ENCODE results near the gene TMEM169.
"Not testable (repeated sequence)": the region's sequence is repeated elsewhere in the genome, so short reads cannot be mapped to it uniquely, and the experiment has no call there.

The TMEM169 gene

GRCh38 chr2:216126943-216127342, 45.2 kb downstream of the TMEM169 start:
- peak; percentile 26 for FAIRE-seq

GRCh38 chr2:216130346-216130971, 48.7 kb downstream of the TMEM169 start:
- FAIRE-seq (no peak), DNase-seq (ENCODE audit: insufficient read length, low spot score) (no peak)

More at GRCh38 chr2:216126943-216127342, 45.2 kb downstream of the TMEM169 start:
- no peak for DNase-seq (ENCODE audit: insufficient read length, low spot score)

DNA sequence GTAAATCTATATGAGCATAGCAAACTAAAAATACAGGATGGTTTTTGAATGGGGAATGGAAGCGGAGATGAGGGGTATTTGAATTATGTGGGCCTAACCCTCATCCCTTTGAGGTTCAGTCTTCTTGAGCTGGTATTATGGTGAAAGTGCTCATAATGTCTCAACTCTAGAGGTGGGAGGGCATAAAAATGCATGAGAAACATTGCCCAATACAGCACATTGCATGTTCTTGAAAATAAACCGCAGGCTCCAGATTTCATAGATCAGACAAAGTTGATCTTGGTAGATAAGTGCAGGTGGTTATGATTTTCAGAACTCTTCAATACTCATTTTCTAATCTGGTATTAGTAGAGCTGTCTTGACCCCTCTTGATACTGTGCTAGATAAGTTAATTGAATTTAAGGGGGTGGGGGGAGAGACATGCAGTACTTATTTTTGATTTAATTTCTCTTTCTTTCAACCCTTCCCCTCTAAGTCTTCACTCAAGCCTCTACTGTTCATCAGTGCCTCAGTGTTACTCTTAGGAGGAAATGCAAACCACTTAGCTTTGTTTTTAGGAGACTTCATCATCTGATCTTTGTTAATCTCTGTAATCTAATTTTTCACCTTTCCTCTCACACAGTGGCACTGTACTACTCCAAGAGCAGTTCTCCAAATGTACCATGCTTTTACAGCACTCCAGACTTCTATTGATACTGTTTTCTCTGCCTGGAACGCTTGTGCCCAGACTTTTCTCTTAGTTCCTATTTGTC, 49.6 kb downstream of the TMEM169 start:
- DNase-seq (ENCODE audit: insufficient read length, low spot score) = no peak
- peak; percentile 42 for FAIRE-seq

DNA sequence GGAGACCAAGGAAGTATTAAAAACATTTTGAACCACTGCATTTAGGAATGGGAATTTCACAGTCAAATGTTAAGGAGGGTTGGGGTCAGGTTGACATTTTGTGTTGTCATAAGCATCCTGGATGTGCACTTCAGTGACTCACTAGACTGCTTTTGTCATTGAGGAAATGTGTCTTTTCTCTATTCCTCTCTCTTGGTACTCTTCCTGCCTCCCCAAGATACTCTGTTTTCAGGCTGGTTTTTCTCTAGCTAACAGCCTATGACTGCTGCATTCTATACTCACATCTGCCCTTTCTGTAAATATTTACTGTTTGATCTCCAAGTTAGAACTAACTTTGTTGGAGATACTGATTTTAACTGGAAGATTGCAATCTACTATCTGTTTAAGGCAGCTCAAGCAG, 50.9 kb downstream of the TMEM169 start:
- no peak for DNase-seq (ENCODE audit: insufficient read length, low spot score)
- no peak for FAIRE-seq

- DNase-seq (ENCODE audit: insufficient read length, low spot score) (no peak), FAIRE-seq (no peak)
Observed at GRCh38 chr2:216133397-216133796, 51.7 kb downstream of the TMEM169 start.

GRCh38 chr2:216134958-216135541, 53.3 kb downstream of the TMEM169 start:
- DNase-seq (ENCODE audit: insufficient read length, low spot score) = no peak
- no peak for FAIRE-seq

- FAIRE-seq (no peak), DNase-seq (ENCODE audit: insufficient read length, low spot score) (no peak)
Observed at GRCh38 chr2:216139884-216140283, 58.2 kb downstream of the TMEM169 start.

- not testable (repeated sequence) for FAIRE-seq; DNase-seq (ENCODE audit: insufficient read length, low spot score)
Observed at GRCh38 chr2:216141516-216141915, 59.8 kb downstream of the TMEM169 start.

DNA sequence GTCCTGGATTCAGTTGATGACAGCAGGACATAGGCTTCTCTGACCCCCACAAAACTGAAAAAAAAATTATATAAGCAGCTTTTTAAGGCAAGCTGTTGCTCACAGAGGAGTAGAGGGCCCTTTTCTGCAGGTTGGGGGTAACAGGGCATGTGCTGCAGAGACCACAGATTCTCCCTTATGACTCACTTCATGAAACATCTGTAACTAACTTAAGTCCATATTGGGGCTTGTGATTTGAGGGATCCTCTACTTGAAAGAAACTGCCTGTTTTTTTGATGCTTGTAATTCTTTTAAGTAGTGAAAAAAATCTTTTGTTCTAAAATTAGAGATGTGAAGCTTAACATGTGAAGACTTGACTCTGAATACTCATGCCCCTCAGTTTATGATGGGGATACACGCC, 60.8 kb downstream of the TMEM169 start:
- DNase-seq (ENCODE audit: insufficient read length, low spot score) (peak; percentile 24), FAIRE-seq (peak; percentile 86)

- no peak for DNase-seq (ENCODE audit: insufficient read length, low spot score)
- FAIRE-seq = no peak
Observed at GRCh38 chr2:216144372-216144771, 62.7 kb downstream of the TMEM169 start.

GRCh38 chr2:216144857-216145256, 63.1 kb downstream of the TMEM169 start:
- no peak for FAIRE-seq
- no peak for DNase-seq (ENCODE audit: insufficient read length, low spot score)

- no peak for FAIRE-seq
Observed at GRCh38 chr2:216146573-216146972, 64.9 kb downstream of the TMEM169 start.

DNA sequence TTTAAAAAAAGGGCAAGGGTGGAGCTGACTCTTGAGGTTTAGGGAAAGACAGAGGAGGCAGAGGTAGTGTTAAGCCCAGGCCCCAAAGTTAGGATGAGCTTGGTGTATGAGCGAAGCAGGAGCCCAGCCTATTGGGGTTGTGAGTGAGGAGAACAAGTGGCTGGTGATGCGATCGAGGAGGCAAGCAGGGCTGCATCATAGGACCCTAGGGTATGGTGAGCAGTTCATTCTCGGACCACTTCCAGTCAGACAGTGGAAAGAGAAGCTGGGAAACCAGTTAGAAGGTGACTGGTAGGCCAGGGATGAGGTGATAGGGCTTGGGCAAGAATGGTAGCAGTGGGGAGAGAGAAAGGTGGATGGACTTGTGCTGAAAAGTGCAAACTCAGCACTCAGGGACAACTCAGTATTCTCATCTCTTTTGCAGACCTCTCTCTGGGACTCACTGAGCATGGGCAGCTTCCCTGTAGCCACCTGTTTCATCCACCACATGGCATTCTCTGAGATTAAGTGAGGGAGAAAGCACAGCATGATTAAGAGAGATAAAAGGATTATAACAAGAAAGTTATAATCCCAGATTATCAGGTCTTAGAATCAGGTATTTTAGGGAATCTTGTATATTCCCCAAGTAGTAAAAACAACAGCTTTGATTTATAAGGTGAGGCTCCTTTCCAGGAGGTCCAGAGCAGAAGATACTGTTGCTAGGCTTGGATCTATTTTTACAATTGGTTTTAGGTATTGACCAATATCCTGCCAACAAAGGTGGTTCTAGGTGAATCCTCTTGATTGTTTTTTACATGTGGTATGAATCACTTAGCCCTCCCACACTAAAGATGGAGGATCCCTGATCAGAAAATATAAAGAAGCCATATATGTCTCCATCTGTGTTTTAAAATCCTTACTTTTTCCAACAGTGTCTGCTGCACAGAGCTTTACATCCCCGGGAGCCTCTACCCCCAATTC, 65.7 kb downstream of the TMEM169 start:
- DNase-seq (ENCODE audit: insufficient read length, low spot score) (no peak), FAIRE-seq (peak; percentile 42)

More at GRCh38 chr2:216146573-216146972, 64.9 kb downstream of the TMEM169 start:
- DNase-seq (ENCODE audit: insufficient read length, low spot score) = no peak

DNA sequence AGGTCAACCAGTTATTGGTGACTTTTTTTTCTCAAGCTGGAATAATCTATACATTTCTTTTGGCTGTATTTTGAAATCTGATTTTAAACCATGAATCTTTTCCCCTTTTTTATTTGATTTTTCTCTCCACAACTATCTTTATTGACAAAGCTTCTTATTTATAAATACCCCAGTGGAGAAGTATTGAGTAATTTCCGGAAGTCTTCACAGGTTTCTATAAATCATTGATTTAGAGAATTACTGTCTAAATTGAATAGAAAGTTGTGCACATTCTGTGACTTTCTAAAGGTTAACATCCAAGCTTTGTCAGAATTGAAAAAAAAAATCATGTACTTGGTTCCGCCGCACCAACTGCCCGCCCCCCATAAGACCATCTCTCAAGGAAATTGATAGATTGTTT, 67.3 kb downstream of the TMEM169 start:
- FAIRE-seq (no peak), DNase-seq (ENCODE audit: insufficient read length, low spot score) (no peak)

DNA sequence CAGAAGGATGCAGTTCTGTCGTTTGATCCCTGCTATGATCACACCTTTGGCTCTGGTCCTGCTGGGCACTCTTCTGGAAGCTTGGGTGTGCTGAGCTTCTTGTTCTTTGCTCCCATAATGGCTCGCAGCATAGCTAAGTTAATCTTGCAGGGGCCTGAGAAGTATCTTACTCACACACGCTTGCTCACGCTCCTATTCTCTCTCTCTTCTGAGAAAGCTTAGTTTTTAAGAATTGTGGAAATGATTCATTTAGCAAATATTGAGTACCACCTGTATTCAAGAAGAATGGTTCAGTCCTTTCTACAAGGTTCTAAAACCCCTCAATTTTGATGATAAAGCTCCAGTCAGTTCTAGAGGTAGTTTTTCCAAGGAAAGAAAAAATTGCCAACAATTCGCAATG, 68.0 kb downstream of the TMEM169 start:
- FAIRE-seq (no peak), DNase-seq (ENCODE audit: insufficient read length, low spot score) (no peak)

- no peak for FAIRE-seq
- DNase-seq (ENCODE audit: insufficient read length, low spot score) = no peak
Observed at GRCh38 chr2:216151313-216152025, 69.8 kb downstream of the TMEM169 start.

Measured in GM19239 (cell line).